Stimulated activated CD8-positive, alpha-beta memory T cell treated with anti-CD3 and anti-CD28 coated beads, Interleukin-4, amount 100 ng/mL, for 48 hours (primary cell): ENCODE data around the gene SCLY.

Source experiments
- DNase-seq: peaks from one replicate; pipeline ENCODE4 v3.0.0-alpha.2; 2020

The SCLY gene

DNA sequence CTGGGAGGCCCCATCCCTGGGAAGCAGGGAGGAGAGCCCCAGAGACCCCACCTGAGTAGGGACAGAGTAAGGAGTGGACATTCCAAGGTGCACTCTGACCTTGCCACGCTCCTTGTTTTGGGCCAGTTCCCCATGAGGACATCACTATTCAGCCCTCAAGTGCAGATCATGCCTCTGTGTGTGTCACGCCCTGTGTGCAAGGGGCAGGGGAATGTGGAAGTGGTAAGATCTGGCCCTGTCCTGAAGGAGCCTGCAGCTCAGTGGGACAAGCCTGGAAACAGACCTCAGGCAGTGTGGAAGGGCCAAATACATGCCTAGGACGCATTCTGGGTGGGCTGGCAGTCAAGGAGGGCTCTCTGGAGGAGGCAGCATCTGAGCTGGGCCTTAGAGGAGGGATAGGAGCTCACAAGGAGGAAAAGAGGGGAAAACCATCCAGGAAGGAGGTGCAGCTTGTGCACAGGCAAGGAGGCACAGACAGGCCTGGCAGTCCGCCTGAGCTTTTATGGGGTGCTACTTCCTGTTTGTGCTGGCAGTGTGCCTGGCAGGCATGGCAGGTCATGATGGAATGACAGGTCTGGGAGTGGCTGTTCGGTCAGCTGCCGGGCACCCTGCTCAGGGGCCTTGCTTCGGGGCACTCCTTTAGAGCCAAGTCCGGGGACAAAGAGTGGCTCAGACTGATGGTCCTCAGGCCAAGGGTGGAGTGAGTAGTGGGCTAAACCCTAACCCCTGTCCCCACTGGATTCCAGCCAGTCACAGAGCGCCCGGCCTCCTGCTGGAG is 80.9 kb downstream of the SCLY start:
- no peak for DNase-seq

DNA sequence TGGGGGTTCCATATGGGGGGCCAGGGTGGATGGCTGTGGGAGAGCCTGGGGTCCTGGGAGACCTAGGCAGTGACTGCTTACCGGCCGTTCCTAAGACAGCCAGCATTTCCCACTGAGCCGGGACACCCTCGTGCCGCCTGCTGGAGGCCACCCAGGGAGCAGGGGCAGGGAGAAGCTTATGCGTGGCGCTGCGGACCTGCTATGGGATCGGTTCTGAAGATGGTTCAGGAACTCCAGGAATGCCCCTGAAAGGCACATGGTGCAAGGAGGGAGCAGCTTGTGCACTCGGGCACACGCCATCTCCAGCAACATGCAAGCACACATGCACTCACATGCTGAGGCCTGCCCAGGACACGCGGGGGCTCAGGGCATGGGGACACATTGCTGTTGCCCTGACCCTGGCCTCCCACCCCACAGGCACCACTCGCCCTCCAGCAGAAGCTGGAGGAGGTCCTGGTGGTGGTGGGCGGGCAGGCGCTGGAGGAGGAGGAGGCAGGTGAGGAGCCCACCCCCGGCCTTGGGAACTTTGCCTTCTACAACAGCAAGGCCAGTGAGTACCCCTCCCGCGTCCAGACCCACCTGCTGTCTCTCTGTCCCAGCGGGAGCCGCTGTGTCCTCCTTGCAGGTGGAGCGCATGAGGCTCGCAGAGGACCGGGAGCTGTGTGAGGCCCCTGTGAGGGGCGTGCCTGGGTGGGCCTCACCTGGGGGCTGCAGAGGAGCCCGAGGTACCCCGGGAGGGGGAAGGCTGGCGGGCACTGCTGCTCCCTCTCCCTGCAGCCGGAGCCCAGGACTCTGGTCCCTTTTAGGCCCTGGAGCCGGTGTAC is 81.8 kb downstream of the SCLY start:
- no peak for DNase-seq

DNA sequence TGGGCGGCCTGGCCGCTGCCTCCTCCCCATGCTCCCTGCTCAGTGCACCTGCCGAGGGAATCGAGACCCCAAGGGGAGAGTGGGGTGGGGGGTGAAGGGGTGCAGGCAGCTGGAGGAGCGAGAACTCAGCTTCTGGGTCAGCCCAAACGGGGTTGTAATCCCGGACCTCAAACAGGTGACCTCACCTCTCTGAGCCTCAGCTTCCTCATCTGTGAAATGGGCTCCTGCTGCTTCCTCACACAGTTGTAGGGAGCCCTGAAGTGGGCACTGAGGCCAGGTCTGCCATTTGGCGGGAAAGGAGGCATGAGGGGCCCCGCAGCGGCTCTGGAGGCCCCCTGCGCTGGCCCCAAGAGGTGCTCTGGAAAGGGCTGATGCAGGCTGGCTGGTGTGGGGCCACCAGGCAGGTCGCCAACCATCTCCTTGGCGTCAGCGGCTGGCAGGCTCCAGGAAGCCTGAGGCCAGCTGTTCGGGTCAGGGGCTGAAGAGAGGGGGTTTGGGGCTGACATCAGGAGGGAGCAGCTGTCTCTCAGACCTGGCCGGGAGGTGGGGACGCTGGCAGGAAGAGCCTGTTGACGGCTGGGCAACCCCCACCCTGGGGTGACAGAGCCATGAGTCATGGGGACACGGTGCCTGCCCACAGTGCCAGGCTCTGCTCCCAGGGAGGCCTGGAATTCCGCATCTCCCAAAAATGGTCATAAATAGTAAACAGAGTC is 82.6 kb downstream of the SCLY start:
- DNase-seq: no peak

DNA sequence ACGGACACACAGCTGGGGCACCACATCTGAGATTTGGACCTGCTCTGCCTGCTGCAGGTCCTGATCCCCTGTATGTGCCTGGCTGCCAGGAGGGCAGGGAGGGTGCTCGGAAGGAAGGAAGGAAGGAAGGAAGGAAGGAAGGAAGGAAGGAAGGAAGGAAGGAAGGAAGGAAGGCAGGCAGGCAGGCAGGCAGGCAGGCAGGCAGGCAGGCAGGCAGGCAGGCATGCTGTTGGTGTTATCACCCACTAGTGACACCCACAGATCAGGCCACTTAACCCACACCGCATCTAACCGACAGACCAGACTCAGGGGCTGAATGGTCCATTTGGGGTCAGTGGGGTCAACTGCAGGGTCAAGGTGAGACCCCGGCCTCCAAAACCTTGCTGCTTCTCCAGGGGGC is 83.5 kb downstream of the SCLY start:
- no peak for DNase-seq

DNA sequence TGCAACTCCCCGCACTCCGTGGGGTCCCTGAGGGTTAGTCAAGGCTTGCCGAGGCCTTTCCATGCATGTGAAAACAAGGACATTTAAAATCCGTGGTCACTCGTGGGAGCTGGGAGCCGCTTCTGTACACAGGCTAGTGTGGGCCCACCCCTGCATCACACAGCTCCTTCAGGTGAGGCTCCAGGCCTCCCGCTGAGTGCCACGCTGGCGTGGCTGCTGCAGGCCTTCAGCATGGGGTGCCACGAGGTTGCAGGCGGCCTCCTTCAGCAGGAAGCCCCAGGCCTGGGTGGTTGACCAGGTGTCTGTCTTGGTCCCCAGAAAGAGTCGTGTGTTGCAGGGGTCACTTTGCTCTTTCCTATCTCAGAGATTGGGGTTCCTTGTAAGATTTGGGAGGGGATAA is 84.2 kb downstream of the SCLY start:
- DNase-seq: no peak

DNA sequence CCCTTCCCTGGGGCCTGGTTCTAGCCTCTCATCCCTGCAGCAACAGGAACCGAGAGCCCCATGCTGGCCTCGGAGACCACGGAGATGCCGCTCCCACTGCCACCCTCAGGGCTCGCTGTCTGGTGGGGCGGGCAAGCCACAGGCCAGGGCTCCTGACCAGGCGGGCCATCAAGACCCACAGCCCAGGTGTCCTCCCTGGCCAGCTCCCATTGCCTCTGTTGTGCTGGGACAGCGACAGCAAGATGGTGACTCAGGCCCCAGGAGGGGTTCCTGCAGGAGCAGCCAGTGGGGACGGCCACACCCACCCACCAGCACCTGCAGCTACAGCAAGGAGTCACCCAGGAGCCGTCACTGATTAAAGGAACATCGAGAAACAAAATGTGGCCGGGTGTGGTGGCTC is 85.0 kb downstream of the SCLY start:
- DNase-seq: no peak

DNA sequence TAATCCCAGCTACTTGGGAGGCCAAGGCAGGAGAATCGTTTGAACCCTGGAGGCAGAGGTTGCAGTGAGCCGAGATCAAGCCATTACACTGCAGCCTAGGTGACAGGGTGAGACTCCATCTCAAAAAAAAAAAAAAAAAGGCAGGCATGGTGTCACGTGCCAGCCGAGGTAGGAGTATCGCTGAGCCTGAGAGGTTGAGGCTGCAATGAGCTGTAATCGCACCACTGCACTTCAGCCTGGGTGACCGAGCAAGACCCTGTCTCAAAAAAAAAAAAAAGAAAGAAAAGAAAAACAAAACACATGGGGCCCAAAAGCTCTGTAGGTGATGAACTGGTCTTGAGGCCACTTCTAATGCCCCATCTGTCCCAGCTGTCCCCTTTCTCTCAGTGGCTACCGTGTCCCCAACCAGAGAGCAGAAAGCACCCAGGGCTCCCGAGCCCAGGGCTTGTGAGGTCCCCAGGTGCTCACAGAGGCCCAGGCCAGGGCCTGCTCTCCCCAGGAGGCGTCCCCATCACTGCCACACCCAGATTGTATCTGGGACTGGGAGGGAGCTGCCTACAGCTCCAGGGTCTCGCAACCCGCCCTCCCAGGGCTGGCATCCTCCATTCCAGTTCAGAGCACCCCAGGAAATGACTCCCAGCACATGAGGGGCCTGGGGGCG is 86.2 kb downstream of the SCLY start:
- DNase-seq: no peak

DNA sequence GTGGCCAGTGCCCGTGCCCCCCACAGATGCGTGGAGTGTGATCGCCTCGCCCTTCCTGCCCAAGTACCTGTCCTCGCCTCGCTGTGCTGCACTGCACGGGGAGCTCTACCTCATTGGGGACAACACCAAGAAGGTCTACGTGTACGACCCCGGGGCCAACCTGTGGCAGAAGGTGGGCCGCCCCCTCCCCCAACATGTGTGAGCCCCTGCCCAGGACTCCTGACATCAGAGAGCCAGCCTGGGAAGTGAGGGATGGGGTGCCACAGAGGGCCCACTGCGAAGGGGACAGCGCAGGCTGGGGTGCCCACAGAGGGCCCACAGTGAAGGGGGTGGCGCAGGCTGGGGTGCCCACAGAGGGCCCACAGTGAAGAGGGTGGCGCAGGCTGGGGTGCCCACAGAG is 88.2 kb downstream of the SCLY start:
- DNase-seq: no peak
